A549 (cell line): ENCODE results near the gene ARID3A. TPM values are rescaled to one million over a fixed set of nuclear protein-coding genes. Genes with fewer than 3 reads are reported as not detected.

Experiments
- ATAC-seq, 2 experiments: fragments of 200-7000 bp in 1 of 2; fragments of >200 bp in 1 of 2; cut with Nextera tagmentation in 1 of 2; cut with Tn5 transposase in 1 of 2; 3 replicates each; pipeline versions ENCODE4 v1.8.0 to v1.9.1; 2018 to 2020; ENCODE audit warnings: mild to moderate bottlenecking in 1 of 2, moderate library complexity in 1 of 2
- CTCF ChIA-PET: fragments of 300-600 bp; sonication (Branson Sonifier 250); formaldehyde crosslinking; extraction: SDS; loops from one replicate; lab custom pipeline; 2021; ENCODE audit warnings: antibody characterized with exemption, inconsistent platforms; lab: Yijun Ruan, JAX
- POLR2A ChIA-PET: fragments of 350-600 bp; formaldehyde crosslinking; extraction: SDS; loops from one replicate; lab custom pipeline; 2021; ENCODE audit warnings: antibody characterized with exemption, inconsistent platforms; lab: Yijun Ruan, JAX
- DNase-seq, 2 experiments: peaks; one replicate each; pipeline versions ENCODE4 v3.0.0 to v3.0.0-alpha.2; 2011 to 2016; ENCODE audit warnings: low read depth in 1 of 2, low spot score in 1 of 2
- FAIRE-seq: peaks from 2 replicates; lab custom pipeline; 2011; peaks lifted over from hg19 to GRCh38; lab: Jason Lieb, UNC
- H3K27ac ChIP-seq, 2 experiments: fragments of >200 bp; sonication (Bioruptor Twin); formaldehyde crosslinking; 3 replicates each; pipeline ENCODE4 v1.5.1; 2016 to 2017
- H3K4me1 ChIP-seq: fragments of >200 bp; sonication (Bioruptor Twin); formaldehyde crosslinking; 3 replicates; pipeline ENCODE4 v1.6.1; 2016
- H3K4me2 ChIP-seq: fragments of >200 bp; sonication (Bioruptor Twin); formaldehyde crosslinking; 3 replicates; pipeline ENCODE4 v1.6.1; 2016
- H3K4me3 ChIP-seq: fragments of >200 bp; sonication (Bioruptor Twin); formaldehyde crosslinking; 3 replicates; pipeline ENCODE4 v1.5.1; 2016
- H3K9me3 ChIP-seq: fragments of >200 bp; sonication (Bioruptor Twin); formaldehyde crosslinking; 3 replicates; pipeline ENCODE4 v1.6.1; 2016
- CBX8 ChIP-seq: fragments of 200-600 bp; sonication (generic); IDR thresholded peaks from 2 replicates; pipeline ENCODE4 v1.6.1; 2016
- FOXS1 ChIP-seq: fragments of 250-450 bp; sonication (Bioruptor Pico); IDR thresholded peaks from 2 replicates; pipeline ENCODE4 v1.5.0; 2020; ENCODE audit warnings: mild to moderate bottlenecking, moderate library complexity
- HOXA7 ChIP-seq: fragments of 250-450 bp; sonication (Bioruptor Pico); IDR thresholded peaks from 2 replicates; pipeline ENCODE4 v1.5.0; 2020; ENCODE audit warnings: mild to moderate bottlenecking, moderate library complexity
- JUNB ChIP-seq: fragments of >200 bp; sonication (Bioruptor Twin); formaldehyde crosslinking; IDR thresholded peaks from 2 replicates; pipeline ENCODE4 v1.6.1; 2016
- KDM1A ChIP-seq: fragments of 200-600 bp; sonication (generic); IDR thresholded peaks from 2 replicates; pipeline ENCODE4 v1.6.1; 2016; ENCODE audit warnings: low read depth, mild to moderate bottlenecking
- MAFK ChIP-seq: fragments of 450-650 bp; IDR thresholded peaks from 2 replicates; pipeline ENCODE4 v1.6.1; 2014; ENCODE audit not compliant: partially characterized antibody
- NPAS2 ChIP-seq: fragments of 250-450 bp; sonication (Bioruptor Pico); IDR thresholded peaks from 2 replicates; pipeline ENCODE4 v1.8.0; 2022; ENCODE audit warnings: mild to moderate bottlenecking, moderate library complexity, borderline replicate concordance
- PHF8 ChIP-seq: fragments of 200-600 bp; sonication (generic); IDR thresholded peaks from 2 replicates; pipeline ENCODE4 v1.6.1; 2016; ENCODE audit warnings: low read depth, mild to moderate bottlenecking, antibody characterized with exemption, moderate library complexity, borderline replicate concordance
- RAD21 ChIP-seq, 2 experiments: fragments of >200 bp in 1 of 2; sonication (Bioruptor Twin) in 1 of 2; formaldehyde crosslinking in 1 of 2; IDR thresholded peaks in 1 of 2; conservative IDR thresholded peaks in 1 of 2; 2 replicates in 1 of 2; 3 replicates in 1 of 2; pipeline ENCODE4 v1.6.1; 2012 to 2018; ENCODE audit warnings: inconsistent platforms in 1 of 2
- SMC3 ChIP-seq: fragments of >200 bp; sonication (Bioruptor Twin); formaldehyde crosslinking; IDR thresholded peaks from 3 replicates; pipeline ENCODE4 v1.6.1; 2018; ENCODE audit warnings: inconsistent platforms
- ZFP36 ChIP-seq: fragments of 450-650 bp; IDR thresholded peaks from 2 replicates; pipeline ENCODE4 v1.6.1; 2014; ENCODE audit warnings: borderline replicate concordance; ENCODE audit not compliant: partially characterized antibody
- ZNF302 ChIP-seq: fragments of 250-450 bp; sonication (Bioruptor Pico); IDR thresholded peaks from 2 replicates; pipeline ENCODE4 v1.9.0; 2021; ENCODE audit warnings: inconsistent platforms, mild to moderate bottlenecking, moderate library complexity
- WGBS: methylation state at CpG from one replicate; pipeline ENCODE4 v1.1.6; 2017; ENCODE audit errors: missing lambda C conversion rate; 5-methylcytosine and 5-hydroxymethylcytosine counted together
- polyA plus RNA-seq, 4 experiments: library from polyadenylated mRNA; depleted of rRNA in 3 of 4; stranded (reverse); fragments of >200 nt; fragmentation: RNase III in 1 of 4; extraction: RNeasy Plus Mini Kit Qiagen cat#74134 plus additional on column Dnase treatment in 1 of 4; gene quantifications; 2 replicates in 3 of 4; 3 replicates in 1 of 4; pipeline ENCODE4 v1.2.3, GENCODE V29; 2011 to 2017
- TF ChIP-seq, protein P1 (sequence below): fragments of 250-450 bp; sonication (Bioruptor Pico); IDR thresholded peaks from 2 replicates; pipeline ENCODE4 v1.5.0; 2021; ENCODE audit warnings: mild to moderate bottlenecking, moderate library complexity, borderline replicate concordance
- TF ChIP-seq, protein P2 (sequence below): IDR thresholded peaks from 2 replicates; pipeline ENCODE4 v1.6.1; 2012; ENCODE audit warnings: low read depth, borderline replicate concordance
- TF ChIP-seq, protein P3 (sequence below): fragments of 450-650 bp; IDR thresholded peaks from 2 replicates; pipeline ENCODE4 v1.6.1; 2014; ENCODE audit warnings: antibody characterized with exemption
- TF ChIP-seq, protein P4 (sequence below): IDR thresholded peaks from 2 replicates; pipeline ENCODE4 v1.6.1; 2012
- TF ChIP-seq, protein P5 (sequence below): fragments of >200 bp; sonication (Bioruptor Twin); formaldehyde crosslinking; IDR thresholded peaks from 3 replicates; pipeline ENCODE4 v1.5.1; 2016

ARID3A gene
- polyA plus RNA-seq, 2 of the 4 experiments (the other 2 are of a cell fraction), result 3.3 to 6.1 TPM

DNA sequence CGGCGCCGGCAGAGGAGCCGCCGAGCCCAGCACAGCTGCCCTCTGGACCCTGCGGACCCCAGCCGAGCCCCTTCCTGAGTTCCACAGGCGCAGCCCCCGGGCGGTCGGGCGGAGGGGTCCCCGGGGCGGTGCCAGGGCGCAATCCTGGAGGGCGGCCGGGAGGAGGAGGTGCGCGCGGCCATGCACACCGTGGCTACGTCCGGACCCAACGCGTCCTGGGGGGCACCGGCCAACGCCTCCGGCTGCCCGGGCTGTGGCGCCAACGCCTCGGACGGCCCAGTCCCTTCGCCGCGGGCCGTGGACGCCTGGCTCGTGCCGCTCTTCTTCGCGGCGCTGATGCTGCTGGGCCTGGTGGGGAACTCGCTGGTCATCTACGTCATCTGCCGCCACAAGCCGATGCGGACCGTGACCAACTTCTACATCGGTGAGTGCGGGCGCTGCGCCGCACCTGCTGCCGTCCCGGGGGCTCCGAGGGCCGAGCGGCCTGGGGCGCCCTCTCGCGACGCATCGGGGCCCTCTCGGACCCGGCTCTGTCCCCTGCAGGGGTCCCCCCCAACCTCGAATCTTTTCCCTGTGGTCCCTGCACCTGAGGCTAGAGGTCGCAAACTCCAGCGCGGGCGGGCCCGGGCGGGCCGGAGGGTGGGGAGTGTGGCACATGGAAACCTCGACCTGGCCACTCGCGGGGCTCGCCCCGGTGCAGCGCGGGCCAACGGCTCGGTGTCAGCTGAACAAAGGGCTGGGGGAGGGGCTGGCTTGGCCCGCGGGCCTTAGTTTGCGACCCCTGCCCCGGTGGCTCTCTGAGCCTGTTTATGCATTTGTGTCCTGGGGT, 8.3 kb upstream of the ARID3A start, which contains the start of gene KISS1R:
Gene KISS1R, plus strand, starts transcription at position 11 of the 829 bp plus-strand sequence. Its CDS starts 170 bp downstream, at position 181.
- ChIA-PET CTCF (interaction anchor here (0.7 to 1.1 kb wide), 3 partner anchors 39 to 148 kb away, joined by 3 to 5 read pairs (median 4); partner anchors contain the start of gene WDR18), POLR2A (no interaction called here)
- ATAC-seq, result peak; percentile 44 to 67
- H3K27ac ChIP-seq, result peak within 1 kb of the TSS; percentile 63 to 85
- TF ChIP-seq, protein P1, sequence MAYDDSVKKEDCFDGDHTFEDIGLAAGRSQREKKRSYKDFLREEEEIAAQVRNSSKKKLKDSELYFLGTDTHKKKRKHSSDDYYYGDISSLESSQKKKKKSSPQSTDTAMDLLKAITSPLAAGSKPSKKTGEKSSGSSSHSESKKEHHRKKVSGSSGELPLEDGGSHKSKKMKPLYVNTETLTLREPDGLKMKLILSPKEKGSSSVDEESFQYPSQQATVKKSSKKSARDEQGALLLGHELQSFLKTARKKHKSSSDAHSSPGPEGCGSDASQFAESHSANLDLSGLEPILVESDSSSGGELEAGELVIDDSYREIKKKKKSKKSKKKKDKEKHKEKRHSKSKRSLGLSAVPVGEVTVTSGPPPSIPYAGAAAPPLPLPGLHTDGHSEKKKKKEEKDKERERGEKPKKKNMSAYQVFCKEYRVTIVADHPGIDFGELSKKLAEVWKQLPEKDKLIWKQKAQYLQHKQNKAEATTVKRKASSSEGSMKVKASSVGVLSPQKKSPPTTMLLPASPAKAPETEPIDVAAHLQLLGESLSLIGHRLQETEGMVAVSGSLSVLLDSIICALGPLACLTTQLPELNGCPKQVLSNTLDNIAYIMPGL (CRISPR knock-in tag), result no peak
- TF ChIP-seq, protein P2, sequence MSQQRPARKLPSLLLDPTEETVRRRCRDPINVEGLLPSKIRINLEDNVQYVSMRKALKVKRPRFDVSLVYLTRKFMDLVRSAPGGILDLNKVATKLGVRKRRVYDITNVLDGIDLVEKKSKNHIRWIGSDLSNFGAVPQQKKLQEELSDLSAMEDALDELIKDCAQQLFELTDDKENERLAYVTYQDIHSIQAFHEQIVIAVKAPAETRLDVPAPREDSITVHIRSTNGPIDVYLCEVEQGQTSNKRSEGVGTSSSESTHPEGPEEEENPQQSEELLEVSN, result no peak; the same call in 1 of the 2 replicates
- peak; percentile 94 for TF ChIP-seq ZFP36
- TF ChIP-seq FOXS1, result no peak
- TF ChIP-seq RAD21 (conservative IDR thresholded peaks at IDR 0.05 in 1 of 2, IDR thresholded peaks at IDR 0.05 in 1 of 2), result peak; percentile 68 to 82
- TF ChIP-seq, protein P3, sequence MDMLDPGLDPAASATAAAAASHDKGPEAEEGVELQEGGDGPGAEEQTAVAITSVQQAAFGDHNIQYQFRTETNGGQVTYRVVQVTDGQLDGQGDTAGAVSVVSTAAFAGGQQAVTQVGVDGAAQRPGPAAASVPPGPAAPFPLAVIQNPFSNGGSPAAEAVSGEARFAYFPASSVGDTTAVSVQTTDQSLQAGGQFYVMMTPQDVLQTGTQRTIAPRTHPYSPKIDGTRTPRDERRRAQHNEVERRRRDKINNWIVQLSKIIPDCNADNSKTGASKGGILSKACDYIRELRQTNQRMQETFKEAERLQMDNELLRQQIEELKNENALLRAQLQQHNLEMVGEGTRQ, result no peak
- TF ChIP-seq, protein P4, sequence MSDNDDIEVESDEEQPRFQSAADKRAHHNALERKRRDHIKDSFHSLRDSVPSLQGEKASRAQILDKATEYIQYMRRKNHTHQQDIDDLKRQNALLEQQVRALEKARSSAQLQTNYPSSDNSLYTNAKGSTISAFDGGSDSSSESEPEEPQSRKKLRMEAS, result peak; percentile 55; the same call in 1 of the 2 replicates
- peak; percentile 76 for TF ChIP-seq SMC3
- TF ChIP-seq, protein P5, sequence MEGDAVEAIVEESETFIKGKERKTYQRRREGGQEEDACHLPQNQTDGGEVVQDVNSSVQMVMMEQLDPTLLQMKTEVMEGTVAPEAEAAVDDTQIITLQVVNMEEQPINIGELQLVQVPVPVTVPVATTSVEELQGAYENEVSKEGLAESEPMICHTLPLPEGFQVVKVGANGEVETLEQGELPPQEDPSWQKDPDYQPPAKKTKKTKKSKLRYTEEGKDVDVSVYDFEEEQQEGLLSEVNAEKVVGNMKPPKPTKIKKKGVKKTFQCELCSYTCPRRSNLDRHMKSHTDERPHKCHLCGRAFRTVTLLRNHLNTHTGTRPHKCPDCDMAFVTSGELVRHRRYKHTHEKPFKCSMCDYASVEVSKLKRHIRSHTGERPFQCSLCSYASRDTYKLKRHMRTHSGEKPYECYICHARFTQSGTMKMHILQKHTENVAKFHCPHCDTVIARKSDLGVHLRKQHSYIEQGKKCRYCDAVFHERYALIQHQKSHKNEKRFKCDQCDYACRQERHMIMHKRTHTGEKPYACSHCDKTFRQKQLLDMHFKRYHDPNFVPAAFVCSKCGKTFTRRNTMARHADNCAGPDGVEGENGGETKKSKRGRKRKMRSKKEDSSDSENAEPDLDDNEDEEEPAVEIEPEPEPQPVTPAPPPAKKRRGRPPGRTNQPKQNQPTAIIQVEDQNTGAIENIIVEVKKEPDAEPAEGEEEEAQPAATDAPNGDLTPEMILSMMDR, result peak; percentile 66
- TF ChIP-seq ZNF302 (CRISPR knock-in tag), result no peak
- peak; percentile 25; the same call in 1 of the 2 replicates for TF ChIP-seq KDM1A
- TF ChIP-seq JUNB, result no peak
- no peak for TF ChIP-seq PHF8
- DNase-seq, result peak; percentile 51 to 59
- H3K4me3 ChIP-seq, result peak within 1 kb of the TSS; percentile 49
- peak within 1 kb of the TSS; percentile 98 for H3K4me2 ChIP-seq
- no peak for FAIRE-seq
- peaks cover 14% of the 10 kb centered on the region; the same call in 1 of the 3 replicates for H3K4me1 ChIP-seq
- H3K9me3 ChIP-seq, result no peaks in the 10 kb centered on the region
- 0% methylated on average over 8 of the region's 87 CpGs for WGBS

DNA sequence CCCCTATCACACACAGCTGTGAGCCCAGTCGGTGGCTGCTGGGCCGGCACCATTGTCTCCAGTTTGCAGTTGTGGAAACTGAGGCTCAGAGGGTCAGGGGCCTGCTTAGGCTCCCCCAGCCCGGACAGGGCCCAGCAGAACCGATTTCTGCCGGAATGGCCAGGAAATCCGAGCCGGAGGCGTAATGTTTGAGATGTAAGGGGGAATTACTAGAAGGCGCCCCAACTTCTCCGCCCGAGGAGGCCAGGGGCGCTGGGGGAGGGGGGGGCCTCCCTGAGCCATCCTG, 7.7 kb upstream of the ARID3A start:
- H3K4me2 ChIP-seq, result peak overlapping the region; percentile 98
- ChIA-PET CTCF (interaction anchor here (0.7 to 1.1 kb wide), 3 partner anchors 39 to 148 kb away, joined by 3 to 5 read pairs (median 4); partner anchors contain the start of gene WDR18), POLR2A (no interaction called here)
- FAIRE-seq, result no peak
- peak overlapping the region; percentile 49; the same call in 2 of the 3 replicates for H3K4me3 ChIP-seq
- WGBS, result 0% methylated on average over 2 of the region's 12 CpGs
- H3K27ac ChIP-seq, result peak overlapping the region; percentile 63 to 85; a peak in 4 of 6 replicates
- H3K9me3 ChIP-seq, result no peaks in the 10 kb centered on the region
- no peak for ATAC-seq
- DNase-seq, result no peak
- H3K4me1 ChIP-seq, result peaks cover 14% of the 10 kb centered on the region; the same call in 1 of the 3 replicates
- TF ChIP-seq CBX8 (no peak), HOXA7 (CRISPR knock-in tag) (no peak), MAFK (no peak), NPAS2 (CRISPR knock-in tag) (no peak)
- TF ChIP-seq, protein P4, result no peak
- TF ChIP-seq, all 56 proteins: peak for 0
